Fibroblast of pulmonary artery (primary cell): Measurements from ENCODE around the gene PTOV1.

Experiments used
- DNase-seq: peaks from one replicate; pipeline ENCODE4 v3.0.0-alpha.2; 2010; ENCODE audit warnings: low read depth
- H3K4me3 ChIP-seq: replicated peaks from 2 replicates; pipeline ENCODE4 v1.5.1; 2011; ENCODE audit warnings: low read depth, mild to moderate bottlenecking, control low read depth, low read length, moderate library complexity
- TF ChIP-seq, protein P1 (sequence below): IDR thresholded peaks from 2 replicates; pipeline ENCODE4 v1.5.1; 2011; ENCODE audit warnings: mild to moderate bottlenecking, control low read depth, low read length, inconsistent platforms; ENCODE audit errors: missing control alignments

PTOV1 gene

DNA sequence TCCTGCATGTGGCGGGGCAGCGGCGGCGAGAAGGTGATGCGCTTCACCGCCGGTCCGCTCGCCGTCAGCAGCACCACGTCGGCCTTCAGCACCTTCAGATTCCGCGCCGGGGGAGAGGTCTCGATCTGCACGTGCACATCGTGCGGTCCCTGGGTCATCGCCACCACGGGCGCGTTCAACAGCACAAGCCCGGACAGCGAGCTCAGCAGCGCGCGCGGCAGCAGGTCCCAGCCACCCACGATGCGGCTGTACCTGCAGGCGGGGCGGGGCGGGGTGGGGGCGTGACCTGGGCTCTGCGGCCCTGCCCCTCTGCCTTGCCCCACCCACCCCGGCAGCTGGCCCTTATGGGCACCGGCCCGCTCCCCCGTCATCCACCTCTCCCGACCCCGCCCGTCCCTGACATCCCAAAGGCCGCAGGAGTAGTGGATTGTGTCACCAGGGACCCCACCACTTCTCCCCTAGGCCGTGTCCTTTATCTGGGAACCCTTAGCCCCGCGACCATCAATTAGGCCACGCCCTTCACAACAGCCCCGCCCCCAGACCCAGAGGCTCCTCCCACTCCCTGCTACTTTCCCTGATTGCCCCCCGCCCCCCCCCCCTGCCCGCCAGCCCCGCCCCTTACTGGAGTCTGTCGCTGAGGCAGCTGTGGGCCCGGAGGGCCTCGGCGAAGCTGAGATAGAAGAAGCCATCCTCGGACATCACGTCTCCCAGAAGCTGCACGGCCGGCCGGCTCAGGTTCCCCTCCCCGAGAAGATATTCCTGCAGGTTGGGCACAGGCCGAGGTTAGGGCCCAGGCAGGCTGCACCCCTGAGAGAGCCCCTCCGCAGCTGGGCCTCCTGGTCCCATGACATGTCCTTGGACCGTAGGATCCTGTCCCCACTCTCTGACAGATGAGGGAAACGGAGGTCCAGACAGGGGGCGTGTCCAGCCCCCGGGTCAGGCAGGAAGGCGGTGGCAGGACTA is 39.7 kb downstream of the PTOV1 start:
- DNase-seq, result no peak
- H3K4me3 ChIP-seq, result peak overlapping the region; percentile 19
- TF ChIP-seq, protein P1, sequence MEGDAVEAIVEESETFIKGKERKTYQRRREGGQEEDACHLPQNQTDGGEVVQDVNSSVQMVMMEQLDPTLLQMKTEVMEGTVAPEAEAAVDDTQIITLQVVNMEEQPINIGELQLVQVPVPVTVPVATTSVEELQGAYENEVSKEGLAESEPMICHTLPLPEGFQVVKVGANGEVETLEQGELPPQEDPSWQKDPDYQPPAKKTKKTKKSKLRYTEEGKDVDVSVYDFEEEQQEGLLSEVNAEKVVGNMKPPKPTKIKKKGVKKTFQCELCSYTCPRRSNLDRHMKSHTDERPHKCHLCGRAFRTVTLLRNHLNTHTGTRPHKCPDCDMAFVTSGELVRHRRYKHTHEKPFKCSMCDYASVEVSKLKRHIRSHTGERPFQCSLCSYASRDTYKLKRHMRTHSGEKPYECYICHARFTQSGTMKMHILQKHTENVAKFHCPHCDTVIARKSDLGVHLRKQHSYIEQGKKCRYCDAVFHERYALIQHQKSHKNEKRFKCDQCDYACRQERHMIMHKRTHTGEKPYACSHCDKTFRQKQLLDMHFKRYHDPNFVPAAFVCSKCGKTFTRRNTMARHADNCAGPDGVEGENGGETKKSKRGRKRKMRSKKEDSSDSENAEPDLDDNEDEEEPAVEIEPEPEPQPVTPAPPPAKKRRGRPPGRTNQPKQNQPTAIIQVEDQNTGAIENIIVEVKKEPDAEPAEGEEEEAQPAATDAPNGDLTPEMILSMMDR, result no peak

DNA sequence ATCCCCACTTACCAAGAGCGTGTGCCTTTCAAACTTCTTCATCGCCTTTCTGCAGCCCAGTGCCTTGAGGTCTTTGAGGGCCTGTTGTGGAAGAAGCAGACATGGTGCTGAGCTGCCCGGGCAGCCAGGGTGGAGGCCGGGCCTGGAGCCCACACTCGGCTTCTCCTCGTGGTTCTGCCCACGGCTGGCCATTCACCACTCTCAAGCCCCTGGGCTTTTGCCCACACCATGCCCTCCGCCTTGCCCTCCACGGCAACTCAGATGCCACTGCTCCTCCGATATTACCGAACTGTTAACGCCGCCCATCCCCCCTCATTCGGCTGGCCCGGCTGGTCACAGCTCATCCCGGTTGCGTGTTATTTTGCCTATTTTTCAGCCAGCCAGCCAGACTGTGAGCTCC is 40.4 kb downstream of the PTOV1 start:
- TF ChIP-seq, protein P1, result no peak
- no peak overlapping the region for H3K4me3 ChIP-seq
- no peak for DNase-seq

GRCh38 chr19:49892716-49893115 is 41.8 kb downstream of the PTOV1 start:
- no peak overlapping the region for H3K4me3 ChIP-seq
- TF ChIP-seq, protein P1, result no peak
- DNase-seq, result no peak

DNA sequence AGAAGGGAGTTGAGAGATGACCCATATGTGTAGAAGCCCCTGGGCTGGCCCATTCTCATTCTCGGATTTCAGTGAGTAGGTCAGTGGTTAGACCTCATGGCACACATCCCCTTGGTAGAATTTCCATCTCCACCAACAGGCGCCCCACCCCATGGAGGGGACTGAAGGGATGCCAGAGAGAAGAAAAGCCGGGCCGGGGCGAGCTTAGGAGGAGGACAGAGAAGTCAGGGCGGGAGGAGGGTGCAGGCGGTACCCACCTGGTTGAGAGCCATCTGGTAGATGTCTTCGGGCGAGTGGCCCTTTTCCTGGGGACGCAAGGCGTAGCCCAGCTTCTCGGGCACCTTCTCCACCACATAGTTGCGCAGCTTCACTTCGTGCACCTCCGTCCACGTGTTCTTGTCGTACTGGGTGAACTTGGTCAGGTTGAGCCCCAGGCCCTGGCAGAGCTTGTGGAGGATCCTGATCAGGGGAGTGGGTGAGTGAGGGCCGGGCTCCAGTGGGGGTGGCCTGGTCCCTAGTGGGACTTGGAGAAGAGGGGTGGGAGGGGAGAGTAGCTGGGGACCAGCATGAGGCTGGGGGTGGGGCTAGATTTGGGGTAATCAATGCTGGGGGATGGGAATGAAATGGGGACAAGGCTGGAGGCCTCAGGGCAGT is 43.2 kb downstream of the PTOV1 start:
- TF ChIP-seq, protein P1, result no peak
- DNase-seq, result no peak
- H3K4me3 ChIP-seq, result no peak overlapping the region

DNA sequence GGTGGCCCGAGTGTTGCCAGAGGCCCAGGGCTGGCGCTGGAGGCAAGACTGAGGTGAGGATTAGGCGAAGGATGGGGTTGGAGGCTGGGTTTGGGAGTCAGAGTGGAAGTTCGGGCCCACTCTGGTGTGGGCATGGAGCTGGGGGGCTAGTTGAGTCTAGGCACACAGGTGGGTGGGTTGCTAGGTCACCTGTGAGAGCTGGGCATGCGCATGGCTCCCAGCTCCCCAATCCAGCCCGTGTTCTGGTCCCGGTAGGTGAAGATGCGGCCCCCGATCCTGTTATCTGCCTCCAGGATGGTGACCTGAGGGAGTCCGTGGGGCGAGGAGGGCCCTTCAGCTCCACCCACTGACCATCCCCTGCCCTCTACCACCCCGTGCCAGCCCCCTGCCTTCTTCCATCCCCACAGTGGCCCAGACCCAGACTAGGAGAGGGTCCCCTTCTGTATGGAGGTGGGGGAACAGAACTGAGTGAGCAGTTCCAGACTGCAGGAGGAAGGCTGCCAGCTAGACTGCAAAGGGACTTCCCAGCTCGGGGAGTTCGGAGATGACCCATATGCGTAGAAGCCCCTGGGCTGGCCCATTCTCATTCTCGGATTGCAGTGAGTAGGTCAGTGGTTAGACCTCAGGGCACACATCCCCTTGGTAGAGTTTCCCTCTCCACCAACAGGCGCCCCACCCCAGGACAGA is 44.1 kb downstream of the PTOV1 start:
- TF ChIP-seq, protein P1, result no peak
- DNase-seq, result no peak
- H3K4me3 ChIP-seq, result no peak overlapping the region

- no peak for DNase-seq
- H3K4me3 ChIP-seq, result no peak overlapping the region
Measured at GRCh38 chr19:49895566-49896297, 44.8 kb downstream of the PTOV1 start.

More at GRCh38 chr19:49895566-49896297, 44.8 kb downstream of the PTOV1 start:
- TF ChIP-seq, protein P1, result no peak
